RWPE1 (cell line): Measurements from ENCODE around the gene SRRM2.
A peak's percentile ranks its signal among the peaks of the same experiment; 100 is the strongest.

Source experiments
- CTCF ChIA-PET: fragments of 350-600 bp; sonication (Branson Sonifier 250); formaldehyde crosslinking; extraction: SDS; loops from one replicate; lab custom pipeline; 2021; lab: Yijun Ruan, JAX
- POLR2A ChIA-PET: fragments of 400-600 bp; formaldehyde crosslinking; extraction: SDS; loops from one replicate; lab custom pipeline; 2020; ENCODE audit warnings: antibody characterized with exemption; ENCODE audit not compliant: low non-redundant PET; lab: Yijun Ruan, JAX
- DNase-seq: peaks from one replicate; pipeline ENCODE4 v3.0.0; 2012; ENCODE audit warnings: low spot score
- H3K27ac ChIP-seq: fragments of 450-650 bp; 2 replicates; pipeline ENCODE4 v1.5.1; 2017
- TF ChIP-seq, protein P1 (sequence below): fragments of 450-650 bp; conservative IDR thresholded peaks from 2 replicates; pipeline ENCODE4 v1.5.1; 2017; ENCODE audit warnings: low read depth, mild to moderate bottlenecking

Gene SRRM2

DNA sequence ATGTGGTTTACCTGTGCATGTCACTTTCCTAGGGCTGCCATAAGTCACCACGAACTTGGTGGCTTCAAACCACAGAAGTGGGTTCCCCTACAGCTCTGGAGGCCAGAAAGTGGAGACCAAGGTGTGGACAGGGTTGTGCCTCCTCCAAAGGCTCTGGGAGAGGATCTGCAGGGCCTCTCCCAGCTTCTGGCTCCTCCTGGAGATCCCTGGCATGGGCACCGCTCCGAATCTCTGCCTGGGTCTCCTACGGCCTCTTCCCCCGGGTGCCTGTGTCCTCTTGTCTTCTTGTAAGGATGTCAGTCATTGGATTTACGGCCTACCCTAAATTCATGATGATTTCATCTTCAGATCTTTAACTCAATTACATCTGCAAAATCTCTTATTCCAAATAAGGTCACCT lies 2.5 kb upstream of the SRRM2 start:
- POLR2A ChIA-PET: no interaction called here
- H3K27ac ChIP-seq: peak overlapping the region; percentile 7; the same call in 1 of the 2 replicates
- DNase-seq: no peak
- CTCF ChIA-PET: no interaction called here
- TF ChIP-seq, protein P1, sequence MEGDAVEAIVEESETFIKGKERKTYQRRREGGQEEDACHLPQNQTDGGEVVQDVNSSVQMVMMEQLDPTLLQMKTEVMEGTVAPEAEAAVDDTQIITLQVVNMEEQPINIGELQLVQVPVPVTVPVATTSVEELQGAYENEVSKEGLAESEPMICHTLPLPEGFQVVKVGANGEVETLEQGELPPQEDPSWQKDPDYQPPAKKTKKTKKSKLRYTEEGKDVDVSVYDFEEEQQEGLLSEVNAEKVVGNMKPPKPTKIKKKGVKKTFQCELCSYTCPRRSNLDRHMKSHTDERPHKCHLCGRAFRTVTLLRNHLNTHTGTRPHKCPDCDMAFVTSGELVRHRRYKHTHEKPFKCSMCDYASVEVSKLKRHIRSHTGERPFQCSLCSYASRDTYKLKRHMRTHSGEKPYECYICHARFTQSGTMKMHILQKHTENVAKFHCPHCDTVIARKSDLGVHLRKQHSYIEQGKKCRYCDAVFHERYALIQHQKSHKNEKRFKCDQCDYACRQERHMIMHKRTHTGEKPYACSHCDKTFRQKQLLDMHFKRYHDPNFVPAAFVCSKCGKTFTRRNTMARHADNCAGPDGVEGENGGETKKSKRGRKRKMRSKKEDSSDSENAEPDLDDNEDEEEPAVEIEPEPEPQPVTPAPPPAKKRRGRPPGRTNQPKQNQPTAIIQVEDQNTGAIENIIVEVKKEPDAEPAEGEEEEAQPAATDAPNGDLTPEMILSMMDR: no peak

- DNase-seq: peak; percentile 66
- H3K27ac ChIP-seq: peak overlapping the region; percentile 99
- ChIA-PET POLR2A (no interaction called here), CTCF (no interaction called here)
- TF ChIP-seq, protein P1: no peak
Measured at GRCh38 chr16:2751577-2752034, 832 bp upstream of the SRRM2 start.

- DNase-seq: peak; percentile 78
- POLR2A ChIA-PET: interaction anchor here (0.6 to 1.9 kb wide), 2 partner anchors 15 to 1442 kb away, joined by 3 to 12 read pairs; no protein-coding TSS in a partner anchor
- CTCF ChIA-PET: interaction anchor here (0.6 kb wide), 1 partner anchor 24 kb away, joined by 3 read pairs; no protein-coding TSS in a partner anchor
- H3K27ac ChIP-seq: peak overlapping the region; percentile 99
- TF ChIP-seq, protein P1: no peak
Measured at GRCh38 chr16:2752850-2753732, 653 bp downstream of the SRRM2 start.

DNA sequence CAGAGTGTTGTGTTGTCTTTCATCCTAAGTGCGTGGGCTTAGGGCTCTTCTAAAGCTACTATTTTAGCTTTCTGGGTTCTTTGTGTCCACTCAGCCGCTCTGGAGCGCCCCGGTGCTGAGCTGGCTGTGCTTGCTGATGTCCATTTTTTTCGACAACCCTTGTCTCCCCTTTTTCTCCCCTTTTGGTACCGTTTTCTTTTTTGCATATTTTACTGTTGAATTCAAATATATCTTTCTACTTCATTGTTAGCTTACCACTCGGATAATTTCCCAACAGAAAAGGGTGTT lies 1.2 kb downstream of the SRRM2 start:
- CTCF ChIA-PET: interaction anchor here (0.6 kb wide), 1 partner anchor 25 kb away, joined by 3 read pairs; no protein-coding TSS in a partner anchor
- POLR2A ChIA-PET: interaction anchor here (0.6 to 1.9 kb wide), 2 partner anchors 14 to 167 kb away, joined by 3 to 12 read pairs; no protein-coding TSS in a partner anchor
- DNase-seq: no peak
- H3K27ac ChIP-seq: peak overlapping the region; percentile 99
- TF ChIP-seq, protein P1: no peak

GRCh38 chr16:2755158-2755557 lies 2.7 kb downstream of the SRRM2 start:
- ChIA-PET POLR2A (no interaction called here), CTCF (no interaction called here)
- DNase-seq: no peak
- H3K27ac ChIP-seq: no peak overlapping the region
- TF ChIP-seq, protein P1: no peak

GRCh38 chr16:2756288-2757015 lies 4.0 kb downstream of the SRRM2 start:
- CTCF ChIA-PET: no interaction called here
- no peak for DNase-seq
- H3K27ac ChIP-seq: peak overlapping the region; percentile 39

More at GRCh38 chr16:2756288-2757015, 4.0 kb downstream of the SRRM2 start:
- TF ChIP-seq, protein P1: no peak
- POLR2A ChIA-PET: interaction anchor here (0.7 kb wide), 1 partner anchor 12 kb away, joined by 3 read pairs; no protein-coding TSS in a partner anchor
